ENCODE measurements around the gene CAV1. TPM values are rescaled to one million over a fixed set of nuclear protein-coding genes. Genes with fewer than 3 reads are reported as not detected.
A peak's percentile ranks its signal among the peaks of the same experiment; 100 is the strongest.

Gene CAV1
- total RNA-seq, 1 donor from 2014 or later: 157 TPM

- FAIRE-seq (no peak), DNase-seq (ENCODE audit: low read depth) (no peak)
- no peak overlapping the region for H3K4me3 ChIP-seq (ENCODE audit: low read depth, low read length)
- H3K27me3 ChIP-seq (ENCODE audit: control insufficient read depth, insufficient read depth, low read length): no peaks in the 10 kb centered on the region
- peaks cover 25% of the 10 kb centered on the region for H3K36me3 ChIP-seq (ENCODE audit: control insufficient read depth, insufficient read depth, low read length)
- TF ChIP-seq CTCF (IDR thresholded peaks at IDR 0.05; ENCODE audit: insufficient read depth, low read length, severe bottlenecking): no peak
Observed at GRCh38 chr7:116538138-116538537, 13.3 kb downstream of the CAV1 start.

- Histone ChIP-seq H3K27me3 (ENCODE audit: control insufficient read depth, insufficient read depth, low read length) (no peaks in the 10 kb centered on the region), H3K36me3 (ENCODE audit: control insufficient read depth, insufficient read depth, low read length) (peaks cover 25% of the 10 kb centered on the region), H3K4me3 (ENCODE audit: low read depth, low read length) (no peak overlapping the region)
- FAIRE-seq (no peak), DNase-seq (ENCODE audit: low read depth) (no peak)
- TF ChIP-seq CTCF (IDR thresholded peaks at IDR 0.05; ENCODE audit: insufficient read depth, low read length, severe bottlenecking): no peak
Observed at GRCh38 chr7:116539879-116540278, 15.0 kb downstream of the CAV1 start.

GRCh38 chr7:116540743-116541142, 15.9 kb downstream of the CAV1 start:
- Histone ChIP-seq H3K4me3 (ENCODE audit: low read depth, low read length) (no peak overlapping the region), H3K27me3 (ENCODE audit: control insufficient read depth, insufficient read depth, low read length) (no peaks in the 10 kb centered on the region), H3K36me3 (ENCODE audit: control insufficient read depth, insufficient read depth, low read length) (peaks cover 26% of the 10 kb centered on the region)
- DNase-seq (ENCODE audit: low read depth) (peak; percentile 26), FAIRE-seq (no peak)
- no peak for TF ChIP-seq CTCF (IDR thresholded peaks at IDR 0.05; ENCODE audit: insufficient read depth, low read length, severe bottlenecking)

GRCh38 chr7:116541951-116542350, 17.1 kb downstream of the CAV1 start:
- FAIRE-seq (no peak), DNase-seq (ENCODE audit: low read depth) (no peak)
- TF ChIP-seq CTCF (IDR thresholded peaks at IDR 0.05; ENCODE audit: insufficient read depth, low read length, severe bottlenecking): no peak
- Histone ChIP-seq H3K4me3 (ENCODE audit: low read depth, low read length) (no peak overlapping the region), H3K27me3 (ENCODE audit: control insufficient read depth, insufficient read depth, low read length) (no peaks in the 10 kb centered on the region), H3K36me3 (ENCODE audit: control insufficient read depth, insufficient read depth, low read length) (peaks cover 21% of the 10 kb centered on the region)

GRCh38 chr7:116542618-116543017, 17.8 kb downstream of the CAV1 start:
- Histone ChIP-seq H3K4me3 (ENCODE audit: low read depth, low read length) (no peak overlapping the region), H3K27me3 (ENCODE audit: control insufficient read depth, insufficient read depth, low read length) (no peaks in the 10 kb centered on the region), H3K36me3 (ENCODE audit: control insufficient read depth, insufficient read depth, low read length) (peaks cover 20% of the 10 kb centered on the region)
- no peak for TF ChIP-seq CTCF (IDR thresholded peaks at IDR 0.05; ENCODE audit: insufficient read depth, low read length, severe bottlenecking)
- FAIRE-seq (no peak), DNase-seq (ENCODE audit: low read depth) (no peak)

- FAIRE-seq: no peak
- Histone ChIP-seq H3K36me3 (ENCODE audit: control insufficient read depth, insufficient read depth, low read length) (peaks cover 19% of the 10 kb centered on the region), H3K4me3 (ENCODE audit: low read depth, low read length) (no peak overlapping the region), H3K27me3 (ENCODE audit: control insufficient read depth, insufficient read depth, low read length) (no peaks in the 10 kb centered on the region)
- peak; percentile 61 for DNase-seq (ENCODE audit: low read depth)
- no peak for TF ChIP-seq CTCF (IDR thresholded peaks at IDR 0.05; ENCODE audit: insufficient read depth, low read length, severe bottlenecking)
Observed at GRCh38 chr7:116543664-116544063, 18.8 kb downstream of the CAV1 start.
